Measurements from ENCODE around the gene FANCC.
A peak's percentile ranks its signal among the peaks of the same experiment; 100 is the strongest.

The FANCC gene

GRCh38 chr9:95190413-95190812 lies 127.1 kb downstream of the FANCC start:
- no peak for DNase-seq (ENCODE audit: low read depth in 3 of 3)

- DNase-seq (ENCODE audit: low read depth in 3 of 3): no peak
Observed at GRCh38 chr9:95189251-95190098, 128.0 kb downstream of the FANCC start.

- no peak for DNase-seq (ENCODE audit: low read depth in 3 of 3)
Observed at GRCh38 chr9:95188459-95188858, 129.1 kb downstream of the FANCC start.

- no peak for DNase-seq (ENCODE audit: low read depth in 3 of 3)
Observed at GRCh38 chr9:95185956-95186355, 131.6 kb downstream of the FANCC start.

GRCh38 chr9:95182854-95183563 lies 134.5 kb downstream of the FANCC start:
- DNase-seq (ENCODE audit: low read depth in 3 of 3): no peak

- no peak for DNase-seq (ENCODE audit: low read depth in 3 of 3)
Observed at GRCh38 chr9:95181835-95182234, 135.7 kb downstream of the FANCC start.

GRCh38 chr9:95181226-95181818 lies 136.2 kb downstream of the FANCC start:
- DNase-seq (ENCODE audit: low read depth in 3 of 3): no peak

GRCh38 chr9:95177617-95178016 lies 139.9 kb downstream of the FANCC start:
- no peak for DNase-seq (ENCODE audit: low read depth in 3 of 3)

- no peak for DNase-seq (ENCODE audit: low read depth in 3 of 3)
Observed at GRCh38 chr9:95176755-95177319, 140.7 kb downstream of the FANCC start.

- DNase-seq (ENCODE audit: low read depth in 3 of 3): no peak
Observed at GRCh38 chr9:95175523-95175922, 142.0 kb downstream of the FANCC start.

- DNase-seq (ENCODE audit: low read depth in 3 of 3): no peak
Observed at GRCh38 chr9:95174038-95174437, 143.5 kb downstream of the FANCC start.

- DNase-seq (ENCODE audit: low read depth in 3 of 3): no peak
Observed at GRCh38 chr9:95171596-95171995, 145.9 kb downstream of the FANCC start.

GRCh38 chr9:95171001-95171400 lies 146.5 kb downstream of the FANCC start:
- DNase-seq (ENCODE audit: low read depth in 3 of 3): no peak

GRCh38 chr9:95167998-95168397 lies 149.5 kb downstream of the FANCC start:
- peak; percentile 18 to 57 (median 31) for DNase-seq (ENCODE audit: low read depth in 3 of 3)

- DNase-seq (ENCODE audit: low read depth in 3 of 3): no peak
Observed at GRCh38 chr9:95165004-95165403, 152.5 kb downstream of the FANCC start.

GRCh38 chr9:95157481-95158151 lies 159.9 kb downstream of the FANCC start:
- no peak for DNase-seq (ENCODE audit: low read depth in 3 of 3)

GRCh38 chr9:95156074-95156473 lies 161.4 kb downstream of the FANCC start:
- no peak for DNase-seq (ENCODE audit: low read depth in 3 of 3)

GRCh38 chr9:95155220-95155619 lies 162.3 kb downstream of the FANCC start:
- DNase-seq (ENCODE audit: low read depth in 3 of 3): no peak

GRCh38 chr9:95150903-95151302 lies 166.6 kb downstream of the FANCC start:
- DNase-seq (ENCODE audit: low read depth in 3 of 3): no peak

- no peak for DNase-seq (ENCODE audit: low read depth in 3 of 3)
Observed at GRCh38 chr9:95148208-95148520, 169.3 kb downstream of the FANCC start.

- DNase-seq (ENCODE audit: low read depth in 3 of 3): no peak
Observed at GRCh38 chr9:95147452-95148207, 169.9 kb downstream of the FANCC start.
